Measurements from ENCODE around the gene FAF1.

FAF1 gene

GRCh38 chr1:50779801-50780200, 180.3 kb downstream of the FAF1 start:
- no peak for TF ChIP-seq CEBPB (IDR thresholded peaks at IDR 0.05)
- no peak for TF ChIP-seq NFIC (IDR thresholded peaks at IDR 0.05)
- TF ChIP-seq MAX (IDR thresholded peaks at IDR 0.05) = no peak
- TF ChIP-seq TCF12 (IDR thresholded peaks at IDR 0.05; ENCODE audit: low read depth) = no peak
- TF ChIP-seq REST (IDR thresholded peaks at IDR 0.05; ENCODE audit: low read depth) = no peak
- no peak for TF ChIP-seq TEAD4 (IDR thresholded peaks at IDR 0.05)

- TF ChIP-seq FOXM1 (IDR thresholded peaks at IDR 0.05; ENCODE audit: borderline replicate concordance, low read depth) = no peak
- TF ChIP-seq EP300 (IDR thresholded peaks at IDR 0.05; ENCODE audit: borderline replicate concordance) = no peak
- TF ChIP-seq TEAD4 (IDR thresholded peaks at IDR 0.05) = no peak
- no peak for TF ChIP-seq EGR1 (IDR thresholded peaks at IDR 0.05)
- TF ChIP-seq TAF1 (IDR thresholded peaks at IDR 0.05; ENCODE audit: low read depth) = no peak
- no peak for TF ChIP-seq CEBPB (IDR thresholded peaks at IDR 0.05)
- TF ChIP-seq REST (IDR thresholded peaks at IDR 0.05; ENCODE audit: low read depth) = no peak
- no peak for TF ChIP-seq YY1 (IDR thresholded peaks at IDR 0.05; ENCODE audit: low read depth)
- TF ChIP-seq TCF12 (IDR thresholded peaks at IDR 0.05; ENCODE audit: low read depth) = no peak
- no peak for TF ChIP-seq NFIC (IDR thresholded peaks at IDR 0.05)
- TF ChIP-seq MAX (IDR thresholded peaks at IDR 0.05) = no peak
Observed at GRCh38 chr1:50775740-50776139, 184.3 kb downstream of the FAF1 start.

GRCh38 chr1:50774759-50775351, 185.2 kb downstream of the FAF1 start:
- peak; percentile 67 for TF ChIP-seq RAD21 (IDR thresholded peaks at IDR 0.05; ENCODE audit: low read depth)
- TF ChIP-seq CEBPB (IDR thresholded peaks at IDR 0.05) = no peak

- TF ChIP-seq FOXM1 (IDR thresholded peaks at IDR 0.05; ENCODE audit: borderline replicate concordance, low read depth) (no peak), USF1 (IDR thresholded peaks at IDR 0.05) (no peak), ZBTB7A (IDR thresholded peaks at IDR 0.05; ENCODE audit: low read depth) (no peak)
Observed at GRCh38 chr1:50766688-50767087, 193.4 kb downstream of the FAF1 start.

- TF ChIP-seq RAD21 (IDR thresholded peaks at IDR 0.05; ENCODE audit: low read depth) (peak; percentile 54), CREB1 (IDR thresholded peaks at IDR 0.05; ENCODE audit: low read depth) (no peak)
Observed at GRCh38 chr1:50750021-50750619, 209.9 kb downstream of the FAF1 start.

- no peak for TF ChIP-seq TCF12 (IDR thresholded peaks at IDR 0.05; ENCODE audit: low read depth)
- no peak for TF ChIP-seq EP300 (IDR thresholded peaks at IDR 0.05; ENCODE audit: borderline replicate concordance)
- no peak for TF ChIP-seq RAD21 (IDR thresholded peaks at IDR 0.05; ENCODE audit: low read depth)
- no peak for TF ChIP-seq MAX (IDR thresholded peaks at IDR 0.05)
- no peak for TF ChIP-seq YY1 (IDR thresholded peaks at IDR 0.05; ENCODE audit: low read depth)
- TF ChIP-seq TEAD4 (IDR thresholded peaks at IDR 0.05) = no peak
Observed at GRCh38 chr1:50747394-50747793, 212.7 kb downstream of the FAF1 start.

- TF ChIP-seq USF1 (IDR thresholded peaks at IDR 0.05) (no peak), RAD21 (IDR thresholded peaks at IDR 0.05; ENCODE audit: low read depth) (no peak), MAX (IDR thresholded peaks at IDR 0.05) (no peak), YY1 (IDR thresholded peaks at IDR 0.05; ENCODE audit: low read depth) (no peak), NFIC (IDR thresholded peaks at IDR 0.05) (no peak), EGR1 (IDR thresholded peaks at IDR 0.05) (no peak), ZBTB7A (IDR thresholded peaks at IDR 0.05; ENCODE audit: low read depth) (no peak), TCF12 (IDR thresholded peaks at IDR 0.05; ENCODE audit: low read depth) (no peak), CEBPB (IDR thresholded peaks at IDR 0.05) (no peak), CREB1 (IDR thresholded peaks at IDR 0.05; ENCODE audit: low read depth) (no peak)
Observed at GRCh38 chr1:50742523-50742922, 217.5 kb downstream of the FAF1 start.
